ENCODE results near the gene ZNF524.

ZNF524 gene

GRCh38 chr19:55643887-55644176 lies 43.7 kb downstream of the ZNF524 start:
- DNase-seq, result no peak

DNA sequence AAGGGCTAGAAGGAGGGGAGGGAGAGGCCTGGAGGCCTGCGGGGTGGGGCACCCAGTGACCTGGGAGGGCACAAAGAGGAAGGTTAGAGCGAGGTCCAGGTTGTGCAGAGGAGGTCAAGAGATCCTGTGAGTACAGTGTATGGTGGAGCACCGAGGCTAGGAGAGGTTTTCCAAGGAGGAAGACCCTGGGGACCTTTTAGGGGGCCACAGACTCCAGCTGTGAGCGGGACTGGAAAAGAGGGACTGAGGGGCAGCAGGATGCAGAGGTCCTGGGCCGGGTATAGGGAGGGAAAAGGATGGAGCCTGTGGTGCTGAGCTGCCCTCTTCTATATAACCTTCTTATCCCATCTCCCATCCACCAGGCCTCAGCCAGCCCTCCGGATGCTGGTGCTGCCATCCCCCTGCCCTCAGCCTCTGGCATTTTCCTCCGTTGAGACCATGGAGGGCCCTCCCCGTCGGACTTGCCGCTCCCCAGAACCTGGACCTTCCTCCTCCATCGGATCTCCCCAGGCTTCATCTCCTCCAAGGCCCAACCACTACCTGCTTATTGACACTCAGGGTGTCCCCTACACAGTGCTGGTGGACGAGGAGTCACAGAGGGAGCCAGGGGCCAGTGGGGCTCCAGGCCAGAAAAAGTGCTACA lies 44.2 kb downstream of the ZNF524 start:
- no peak for DNase-seq

- DNase-seq, result peak in 1 of 3 donors; percentile 16
These were observed 44.9 kb downstream of the ZNF524 start for GRCh38 chr19:55644842-55645511.

- no peak for DNase-seq
These were observed 45.4 kb downstream of the ZNF524 start for GRCh38 chr19:55645512-55645881.

DNA sequence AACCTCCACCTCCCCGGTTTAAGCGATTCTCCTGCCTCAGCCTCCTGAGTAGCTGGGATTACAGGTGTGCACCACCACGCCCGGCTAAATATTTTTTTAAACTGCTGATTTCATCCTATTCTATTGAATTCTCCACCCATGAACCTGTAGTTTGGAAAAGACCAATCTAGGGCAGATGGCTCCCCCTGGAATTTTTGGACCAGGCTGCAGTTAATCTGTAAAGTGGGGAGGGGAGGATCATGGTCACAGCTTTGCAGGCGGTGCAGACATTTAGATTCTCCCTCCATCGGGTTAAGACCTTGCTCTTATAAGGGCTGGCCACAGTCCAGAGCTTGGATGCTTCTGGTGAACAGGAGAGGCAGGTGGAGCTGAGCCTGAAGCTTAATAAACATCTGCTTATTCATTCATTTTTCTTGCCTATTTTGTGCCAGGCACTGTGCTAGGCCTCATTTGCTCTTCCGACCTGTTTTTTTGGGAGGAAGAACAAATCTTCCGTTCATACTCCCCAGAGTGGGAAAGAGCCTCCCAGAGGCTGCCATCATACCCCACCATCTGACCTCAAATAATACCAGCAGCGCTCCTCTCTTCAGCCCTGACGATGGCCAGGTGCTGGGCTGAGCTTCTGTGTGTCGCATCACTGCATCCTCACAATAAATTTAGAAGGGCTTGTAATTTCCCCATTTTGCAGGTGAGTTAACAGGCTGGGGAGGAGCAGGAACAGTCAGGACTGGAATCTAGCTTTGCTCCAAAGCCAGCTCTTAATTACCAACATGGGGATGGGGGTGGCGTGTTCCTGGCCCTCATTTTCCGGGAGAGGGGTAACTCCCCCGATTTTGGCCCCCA lies 47.0 kb downstream of the ZNF524 start:
- DNase-seq, result no peak

- DNase-seq, result peak; percentile 58 to 80 (median 61)
These were observed 47.9 kb downstream of the ZNF524 start, which contains the start of gene CCDC106 for GRCh38 chr19:55647732-55648584. Gene CCDC106, plus strand, starts transcription at chr19:55648212. Its CDS starts 835 bp downstream, at chr19:55649047.

DNA sequence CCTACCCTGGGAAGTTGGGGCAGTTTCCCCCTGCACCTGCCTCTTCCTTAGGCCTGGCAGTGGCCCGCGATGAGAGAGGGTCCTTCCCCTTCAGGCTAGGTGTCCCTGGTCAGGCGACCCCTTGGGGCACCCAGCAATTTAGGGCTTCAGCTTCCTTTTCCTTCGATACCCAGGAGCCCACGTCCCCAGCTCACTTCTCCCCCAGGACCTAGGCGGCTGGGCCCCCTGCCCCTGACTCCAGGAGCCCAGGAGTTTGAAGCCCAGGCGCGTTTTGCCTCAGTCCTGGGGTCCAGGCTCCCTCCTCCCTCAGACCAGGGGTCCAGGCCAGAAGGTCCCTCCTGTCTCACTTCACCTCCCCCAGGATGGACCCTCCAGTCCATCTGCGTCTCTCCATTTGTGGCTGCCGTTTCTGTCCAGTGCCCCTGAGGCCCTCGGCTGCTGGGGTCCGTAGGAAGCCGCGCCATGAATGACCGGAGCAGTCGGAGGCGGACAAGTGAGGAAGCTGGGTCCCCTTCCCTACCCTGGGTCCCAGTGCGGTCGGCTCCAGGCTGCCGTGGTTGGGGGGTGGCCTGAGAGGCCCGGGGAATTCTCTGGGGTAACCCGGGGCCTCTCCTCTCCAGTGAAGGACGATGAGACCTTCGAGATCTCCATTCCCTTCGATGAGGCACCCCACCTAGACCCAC lies 48.6 kb downstream of the ZNF524 start:
- DNase-seq, result peak; percentile 25 to 36 (median 35)

DNA sequence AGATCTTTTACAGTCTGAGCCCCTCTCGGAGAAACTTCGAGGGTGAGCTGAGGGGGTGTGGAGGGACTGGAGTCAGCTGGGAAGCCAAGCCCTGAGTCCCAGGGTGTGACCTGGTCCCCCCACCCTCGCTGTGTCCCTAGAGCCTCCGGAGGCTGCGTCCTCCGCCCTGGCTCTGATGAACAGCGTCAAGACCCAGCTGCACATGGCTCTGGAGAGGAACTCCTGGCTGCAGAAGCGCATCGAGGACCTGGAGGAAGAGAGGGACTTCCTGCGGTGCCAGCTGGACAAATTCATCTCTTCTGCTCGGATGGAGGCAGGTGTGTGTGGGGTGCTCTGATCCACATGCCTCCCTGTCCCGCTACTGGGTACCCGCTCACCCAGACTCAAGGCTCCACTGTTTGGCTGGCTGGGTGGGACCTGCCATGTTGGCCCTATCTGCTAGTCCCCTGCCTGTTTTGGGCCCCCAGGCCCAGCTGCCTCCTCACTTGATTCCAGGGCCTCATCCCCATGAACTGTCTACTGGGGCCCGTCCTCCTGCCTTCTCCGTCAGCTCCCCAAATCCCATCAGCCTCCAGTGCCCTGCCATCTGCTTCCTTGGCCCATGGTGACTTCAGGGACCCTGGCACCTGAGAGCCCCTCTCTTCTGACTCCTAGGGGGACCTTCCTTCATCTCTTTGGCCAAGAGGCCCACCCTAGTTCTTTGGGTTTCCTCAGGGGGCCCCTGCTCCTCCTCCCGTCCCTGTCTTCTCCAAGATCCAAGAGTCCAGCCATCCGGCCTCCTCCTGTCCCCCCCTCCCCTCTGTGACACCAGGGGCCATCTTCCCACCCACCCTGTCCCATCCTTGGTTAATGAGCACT lies 49.4 kb downstream of the ZNF524 start:
- no peak for DNase-seq

DNA sequence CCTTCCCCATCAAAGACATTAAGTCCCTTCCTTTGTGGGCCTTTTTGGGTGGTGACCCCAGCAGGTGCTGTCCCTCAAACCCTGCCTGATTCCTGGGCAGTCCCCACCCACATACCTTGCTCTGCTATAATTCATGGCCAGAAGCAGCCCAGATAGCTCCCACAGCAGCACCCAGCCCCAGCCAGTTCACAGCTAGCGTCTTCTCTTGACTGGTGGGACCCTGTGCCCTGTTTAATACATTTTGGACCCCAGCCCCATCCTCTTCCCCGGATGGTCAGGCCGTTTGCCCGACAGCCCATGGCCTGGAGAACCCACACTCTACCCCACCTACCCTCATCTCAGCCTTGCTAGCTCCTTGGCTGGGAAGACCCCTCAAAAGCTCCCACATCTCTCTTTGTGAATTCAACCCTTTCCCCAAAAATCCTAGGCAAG lies 50.1 kb downstream of the ZNF524 start:
- DNase-seq, result peak in 1 of 3 donors; percentile 24

GRCh38 chr19:55650602-55651230 lies 50.6 kb downstream of the ZNF524 start:
- DNase-seq, result no peak

DNA sequence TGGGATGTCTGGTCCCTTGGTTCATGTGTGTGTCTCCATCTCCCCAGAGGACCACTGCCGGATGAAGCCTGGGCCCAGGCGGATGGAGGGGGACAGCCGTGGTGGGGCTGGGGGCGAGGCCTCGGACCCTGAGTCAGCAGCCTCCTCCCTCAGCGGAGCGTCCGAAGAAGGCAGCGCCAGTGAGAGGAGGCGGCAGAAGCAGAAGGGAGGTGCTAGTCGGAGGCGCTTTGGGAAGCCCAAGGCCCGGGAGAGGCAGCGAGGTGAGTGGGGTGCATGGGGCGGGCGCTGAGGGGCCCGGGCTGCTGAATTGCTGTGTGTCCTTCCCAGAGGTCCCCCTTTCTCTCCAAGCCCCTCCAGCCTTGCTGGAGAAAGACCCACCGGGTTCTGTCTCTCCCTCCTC lies 51.1 kb downstream of the ZNF524 start:
- no peak for DNase-seq

- peak in 1 of 3 donors; percentile 12 for DNase-seq
These were observed 52.4 kb downstream of the ZNF524 start for GRCh38 chr19:55652311-55653128.

Measured in suppressor macrophage treated with lipopolysaccharide for 1 hour (primary cell).